ENCODE measurements around the gene OARD1.
A peak's percentile ranks its signal among the peaks of the same experiment; 100 is the strongest.

Gene OARD1

DNA sequence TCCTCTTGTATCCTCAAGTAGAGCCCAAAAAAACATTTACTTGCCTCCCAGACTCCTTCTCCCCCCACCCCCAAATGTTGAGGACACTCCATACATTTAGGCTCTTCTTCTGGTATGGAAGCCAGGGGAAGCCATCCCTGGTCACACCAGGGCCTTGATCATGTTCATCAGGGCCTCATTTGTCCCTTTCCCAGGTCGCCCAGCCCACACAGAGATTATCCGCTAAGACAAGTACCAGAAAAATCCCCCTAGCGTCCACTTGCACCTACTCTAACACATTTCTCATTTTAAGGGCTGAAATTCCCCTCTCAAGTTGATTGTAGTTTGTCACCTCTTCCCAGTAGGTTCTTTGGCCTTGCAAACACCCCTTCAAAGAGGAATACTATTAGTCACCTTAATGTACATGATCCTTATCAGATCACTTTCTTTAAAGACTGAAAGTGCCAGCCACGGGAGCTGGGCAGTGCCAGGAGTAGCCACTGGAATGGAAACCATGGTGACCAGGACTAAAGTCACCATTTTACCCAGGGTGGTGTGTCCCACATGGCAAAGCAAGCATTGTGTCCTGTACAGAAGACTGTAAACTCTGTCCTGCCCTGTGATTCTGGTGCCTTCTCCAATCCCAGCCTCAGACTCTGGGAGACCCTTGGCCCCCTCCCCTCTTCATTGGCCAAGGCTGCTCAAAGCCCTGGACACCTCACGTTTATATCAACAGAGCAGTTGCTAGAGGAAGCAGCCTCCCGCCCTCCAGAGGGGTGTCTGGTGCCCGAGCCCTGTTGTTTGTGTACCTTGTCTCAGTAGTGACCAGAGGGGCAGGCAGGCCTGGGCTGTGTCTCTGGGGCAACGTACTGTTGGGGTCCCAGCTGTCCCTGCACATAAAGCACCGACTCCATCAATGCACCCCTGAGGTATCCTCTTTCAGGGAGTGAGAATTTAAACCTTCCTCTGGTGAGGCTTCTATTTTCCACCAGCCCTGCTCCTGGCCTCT lies 24.1 kb downstream of the OARD1 start:
- DNase-seq: no peak

DNA sequence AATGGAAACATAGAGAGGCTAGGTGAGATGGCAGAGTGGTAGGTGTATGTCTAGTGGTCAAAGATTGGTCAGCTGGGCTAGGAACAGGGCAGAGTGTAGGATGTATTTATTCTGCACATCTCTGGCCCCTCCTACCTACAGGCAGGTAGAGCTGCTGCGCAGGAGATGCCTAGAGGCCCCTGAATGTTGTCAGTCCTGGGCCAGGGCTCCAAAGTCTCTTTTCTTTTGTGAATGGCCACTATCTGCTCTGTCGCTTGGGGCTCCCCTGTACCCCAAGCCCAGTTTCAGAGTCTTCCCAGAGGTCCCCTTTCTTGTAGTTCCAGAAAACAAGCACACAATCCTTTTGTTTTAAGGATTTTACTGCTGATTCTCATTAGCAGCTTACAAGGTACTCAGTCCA lies 24.9 kb downstream of the OARD1 start:
- no peak for DNase-seq

DNA sequence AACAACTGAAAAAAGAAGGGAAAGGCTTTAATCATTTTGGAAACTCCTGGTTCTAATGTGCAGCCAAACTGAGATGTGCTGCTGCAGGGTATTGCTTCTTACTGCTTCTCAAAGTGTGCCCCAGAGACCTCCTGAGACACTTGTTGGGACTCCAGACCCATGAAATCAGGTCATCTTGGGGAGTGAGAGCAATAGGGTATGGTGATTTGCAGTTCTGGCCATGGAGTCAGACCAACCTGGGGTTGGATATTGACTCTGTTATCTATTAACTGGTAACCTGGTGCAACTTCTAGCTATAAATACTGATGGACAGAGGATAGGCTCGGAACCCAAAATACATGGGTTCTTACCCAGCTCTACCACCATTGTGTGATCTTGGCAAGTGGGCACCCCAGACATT lies 26.1 kb downstream of the OARD1 start:
- DNase-seq: no peak

- DNase-seq: no peak
These were observed 26.5 kb downstream of the OARD1 start for GRCh38 chr6:41045664-41046063.

DNA sequence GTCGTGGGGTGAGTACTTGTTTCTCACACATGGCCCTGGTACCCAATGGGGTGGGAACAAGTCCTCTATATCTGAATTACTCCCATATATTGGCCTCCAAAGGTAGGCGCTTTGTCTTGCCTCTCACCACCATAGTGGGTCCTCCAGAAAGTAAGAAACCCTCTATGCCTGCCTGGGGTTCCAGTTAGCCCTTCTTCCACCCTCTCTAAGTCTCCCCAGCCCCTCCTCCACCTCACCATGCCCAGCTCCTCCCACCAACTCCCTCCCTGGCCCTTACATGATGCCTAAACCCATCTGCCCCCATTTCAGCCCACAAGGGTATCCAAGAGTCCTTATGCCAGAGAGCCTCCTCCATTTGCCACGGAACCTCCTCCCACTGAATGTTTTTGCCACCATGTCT lies 29.0 kb downstream of the OARD1 start:
- no peak for DNase-seq

- no peak for DNase-seq
These were observed 29.7 kb downstream of the OARD1 start, which contains the start of gene TSPO2 for GRCh38 chr6:41042226-41043055. TSPO2 (plus strand) TSS chr6:41042467; CDS start chr6:41042986, 519 bp downstream.

GRCh38 chr6:41040940-41041536 lies 31.1 kb downstream of the OARD1 start:
- DNase-seq: no peak

GRCh38 chr6:41040101-41040939 lies 31.8 kb downstream of the OARD1 start:
- no peak for DNase-seq

GRCh38 chr6:41039060-41039998 lies 32.8 kb downstream of the OARD1 start, which contains the start of gene UNC5CL:
UNC5CL (minus strand) TSS chr6:41039221; CDS start chr6:41035074, 4,147 bp downstream.
- DNase-seq: no peak

DNA sequence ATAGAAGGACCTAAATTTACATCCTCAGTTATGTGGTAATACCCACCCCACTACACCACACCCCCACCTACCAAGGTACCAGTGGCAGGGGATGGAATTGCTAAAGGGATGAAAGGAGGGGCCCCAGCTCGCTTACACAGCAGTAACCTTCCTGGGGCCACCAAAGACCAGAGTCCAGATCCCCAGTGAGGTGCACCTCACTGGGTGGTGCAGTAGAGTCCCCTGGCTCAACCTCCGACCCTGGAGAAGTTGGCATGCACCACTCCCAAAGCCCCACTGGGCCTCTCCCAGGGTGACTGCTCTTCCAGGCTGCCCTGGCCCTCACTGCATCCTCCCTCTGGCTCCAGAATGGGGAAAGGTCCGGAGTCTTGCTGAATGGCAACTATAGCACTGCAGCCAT lies 34.0 kb downstream of the OARD1 start:
- no peak for DNase-seq

- no peak for DNase-seq
These were observed 34.9 kb downstream of the OARD1 start for GRCh38 chr6:41037107-41037900.

DNA sequence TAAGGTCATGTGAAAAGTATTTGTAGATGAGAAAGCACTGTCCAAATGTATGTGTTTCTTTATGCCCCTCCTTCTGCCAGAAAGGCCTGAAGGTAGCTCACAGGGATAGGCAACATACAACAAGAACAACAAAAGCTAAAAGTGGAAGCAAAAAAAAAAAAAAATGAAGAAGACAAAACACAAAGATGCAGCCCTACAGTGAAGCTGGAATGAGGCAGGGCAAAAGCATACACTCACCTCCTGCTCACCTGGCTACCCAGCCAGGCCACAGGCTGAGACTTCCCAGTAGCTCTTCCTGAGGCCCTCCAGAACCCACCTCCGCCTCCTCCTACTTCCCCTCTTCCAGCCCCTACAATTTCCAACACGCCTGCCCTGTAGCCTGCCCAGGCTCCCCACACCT lies 35.6 kb downstream of the OARD1 start:
- DNase-seq: no peak

DNA sequence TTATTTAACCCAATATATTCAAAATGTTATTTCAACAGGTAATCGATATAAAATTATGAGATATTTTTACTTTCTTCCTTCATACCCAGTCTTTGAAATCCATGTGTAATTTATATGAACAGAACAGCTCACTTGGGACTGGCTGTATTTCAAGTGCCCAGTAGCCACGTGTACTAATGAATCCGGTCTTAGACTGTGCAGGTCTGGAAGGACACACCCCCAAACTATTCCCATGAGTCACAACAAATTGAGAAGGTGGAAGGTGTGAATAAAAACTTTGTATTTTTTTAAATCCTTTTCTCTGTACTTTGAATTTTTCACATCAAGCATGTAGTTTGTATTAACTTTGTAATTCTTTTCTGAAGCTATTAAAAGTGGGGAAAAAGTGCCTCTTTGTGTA lies 36.0 kb downstream of the OARD1 start:
- DNase-seq: no peak

DNA sequence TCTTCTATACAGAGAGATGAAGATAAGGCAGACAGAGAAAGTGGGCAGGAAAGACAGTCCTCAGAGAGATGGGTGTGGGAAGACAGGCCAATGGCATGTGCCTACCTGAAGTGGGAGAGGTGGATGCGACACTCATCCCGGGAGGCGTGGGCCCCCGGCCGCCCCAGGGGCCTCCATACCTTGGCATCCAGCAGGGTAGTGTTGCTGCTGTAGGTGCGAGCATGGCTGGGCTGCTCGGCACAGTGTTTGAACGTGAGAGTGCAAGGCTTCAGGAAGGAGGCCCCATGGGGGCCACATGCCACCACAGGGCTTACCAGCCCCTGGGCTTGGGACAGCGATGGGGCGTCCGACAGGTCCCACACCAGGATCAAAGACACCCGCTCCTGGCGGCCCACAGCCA lies 38.4 kb downstream of the OARD1 start:
- DNase-seq: no peak

- DNase-seq: no peak
These were observed 39.3 kb downstream of the OARD1 start for GRCh38 chr6:41032830-41033229.

DNA sequence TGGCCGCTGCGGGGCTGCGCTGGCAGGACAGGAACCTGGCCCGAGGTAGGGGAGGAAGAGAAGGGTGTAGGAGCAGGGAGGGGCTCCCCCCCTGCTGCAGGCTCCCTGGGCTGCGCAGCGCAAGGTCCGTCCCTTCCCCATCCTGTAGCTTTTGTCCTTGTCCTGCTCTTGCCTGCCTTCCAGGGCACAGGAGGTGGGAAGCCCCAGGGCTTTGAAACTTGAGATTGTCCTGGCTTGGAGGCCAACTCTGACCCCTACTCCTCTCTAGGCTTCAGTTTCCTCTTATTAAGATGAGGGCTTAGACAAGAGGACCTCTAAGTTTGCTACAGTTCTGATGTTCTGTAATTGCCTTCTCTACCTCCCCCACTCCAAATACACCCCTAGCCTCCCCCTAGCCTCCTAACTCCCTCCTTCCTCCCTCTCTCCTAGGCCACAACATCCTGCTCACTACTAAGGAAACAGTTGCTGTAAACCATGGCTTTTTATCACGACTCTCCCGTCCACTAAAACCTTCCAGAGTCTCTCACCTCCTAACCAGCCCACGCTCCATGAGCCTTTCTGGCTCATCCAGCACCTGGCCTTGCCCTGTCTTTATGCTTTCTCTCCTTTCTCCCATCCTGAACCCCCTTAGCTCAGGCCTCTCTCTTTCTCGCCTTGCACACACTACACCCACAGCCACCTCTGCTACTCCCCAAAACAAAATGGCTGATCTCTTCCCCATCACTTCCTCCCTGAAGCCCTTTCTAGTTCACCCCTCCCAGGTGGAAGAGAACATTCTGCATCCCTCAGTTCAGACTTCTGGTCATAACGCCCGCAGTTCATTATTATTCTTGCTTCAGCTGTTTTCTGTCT lies 43.4 kb downstream of the OARD1 start:
- DNase-seq: no peak

GRCh38 chr6:41027799-41028560 lies 44.2 kb downstream of the OARD1 start:
- peak; percentile 43 for DNase-seq

DNA sequence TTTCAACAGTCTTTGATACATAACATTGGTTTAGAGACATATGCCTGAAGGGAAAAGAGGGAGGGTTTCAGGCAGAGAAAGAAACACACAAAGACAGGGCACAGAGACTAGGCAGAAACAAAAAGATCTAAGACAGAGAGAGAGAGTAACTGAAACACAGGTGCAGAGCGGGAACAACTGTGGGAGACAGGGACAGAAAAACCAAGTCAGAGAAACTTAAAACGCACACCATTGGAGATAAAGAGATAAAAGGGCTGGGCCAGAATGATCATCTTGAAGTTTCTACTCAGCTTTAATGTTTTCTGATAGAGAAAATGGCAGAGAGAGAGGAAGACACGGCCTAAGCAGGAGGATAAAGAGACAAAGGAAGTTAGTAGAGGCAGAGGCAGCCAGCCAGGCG lies 44.9 kb downstream of the OARD1 start:
- no peak for DNase-seq

Measured in NCI-H2227 treated with DMSO at 0.1 percent for 48 hours (cell line).